ENCODE measurements around the gene ANKRD9. TPM values are rescaled to one million over a fixed set of nuclear protein-coding genes. Genes with fewer than 3 reads are reported as not detected.
"Not testable (repeated sequence)": the region's sequence is repeated elsewhere in the genome, so short reads cannot be mapped to it uniquely, and the experiment has no call there.

The ANKRD9 gene
- total RNA-seq, 1 donor = 16.2 TPM

- DNase-seq (ENCODE audit: low read depth) = no peak
- no peak for TF ChIP-seq CTCF (IDR thresholded peaks at IDR 0.05; ENCODE audit: insufficient read depth, low read length)
- H3K4me3 ChIP-seq (ENCODE audit: low read depth, low read length) = no peak overlapping the region
These were observed 32.2 kb upstream of the ANKRD9 start for GRCh38 chr14:102541771-102542170.

GRCh38 chr14:102541029-102541491 lies 31.5 kb upstream of the ANKRD9 start:
- not testable (repeated sequence) for H3K4me3 ChIP-seq (ENCODE audit: low read depth, low read length); DNase-seq (ENCODE audit: low read depth)

- DNase-seq (ENCODE audit: low read depth) = no peak
- TF ChIP-seq CTCF (IDR thresholded peaks at IDR 0.05; ENCODE audit: insufficient read depth, low read length) = no peak
- H3K4me3 ChIP-seq (ENCODE audit: low read depth, low read length) = no peak overlapping the region
These were observed 30.9 kb upstream of the ANKRD9 start for GRCh38 chr14:102540315-102541028.

- no peak overlapping the region for H3K4me3 ChIP-seq (ENCODE audit: low read depth, low read length)
- peak; percentile 39 for DNase-seq (ENCODE audit: low read depth)
- TF ChIP-seq CTCF (IDR thresholded peaks at IDR 0.05; ENCODE audit: insufficient read depth, low read length) = no peak
These were observed 30.2 kb upstream of the ANKRD9 start for GRCh38 chr14:102539544-102540314.

GRCh38 chr14:102538602-102539543 lies 29.3 kb upstream of the ANKRD9 start:
- DNase-seq (ENCODE audit: low read depth) = no peak
- H3K4me3 ChIP-seq (ENCODE audit: low read depth, low read length) = no peak overlapping the region
- TF ChIP-seq CTCF (IDR thresholded peaks at IDR 0.05; ENCODE audit: insufficient read depth, low read length) = no peak

- no peak for DNase-seq (ENCODE audit: low read depth)
- no peak for TF ChIP-seq CTCF (IDR thresholded peaks at IDR 0.05; ENCODE audit: insufficient read depth, low read length)
- no peak overlapping the region for H3K4me3 ChIP-seq (ENCODE audit: low read depth, low read length)
These were observed 28.5 kb upstream of the ANKRD9 start for GRCh38 chr14:102537981-102538601.

All from fibroblast of the aortic adventitia (primary cell).